ENCODE data around the gene PCID2.

PCID2 gene

DNA sequence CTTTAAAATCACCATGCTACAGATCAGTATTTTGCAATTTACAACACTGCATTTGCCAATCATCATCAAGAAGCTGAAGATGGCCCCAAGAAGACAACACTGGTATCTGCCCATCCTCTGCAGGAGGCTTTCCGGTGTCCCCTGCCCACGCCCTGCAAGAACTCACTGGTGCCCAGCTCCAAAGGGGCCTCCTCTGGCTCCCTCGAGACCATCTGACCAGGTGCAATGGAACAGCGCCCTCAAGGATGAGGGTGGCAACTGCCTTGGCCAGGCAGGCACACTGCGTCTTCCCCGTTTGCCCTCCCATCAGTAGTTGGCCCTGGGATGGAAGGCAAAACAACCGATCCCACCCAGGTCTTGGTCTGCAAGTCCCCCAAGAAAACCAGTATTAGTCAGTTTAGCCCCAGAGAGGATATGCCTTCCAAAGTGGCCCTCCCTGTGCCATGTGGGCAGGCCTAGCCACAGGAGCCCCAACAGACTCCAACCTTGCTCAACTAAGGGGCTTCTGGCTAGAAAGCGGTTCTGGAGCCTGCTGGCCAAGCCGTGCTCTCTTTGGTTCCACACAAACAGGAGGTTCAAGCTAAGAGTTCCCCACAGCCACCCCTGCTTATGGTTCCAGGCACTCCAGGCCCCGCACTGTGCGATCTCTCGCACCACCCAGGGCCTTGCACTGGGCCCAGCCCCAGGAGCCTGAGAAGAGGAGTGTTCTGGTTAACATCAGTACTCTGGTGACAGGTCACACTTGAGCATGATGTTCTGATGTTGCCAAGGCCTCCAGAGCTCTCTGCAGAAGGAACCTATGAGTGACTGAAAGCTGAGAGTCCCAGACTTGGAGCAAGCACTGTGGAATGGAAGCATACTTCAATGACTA lies 4.7 kb downstream of the PCID2 start:
- H3K27me3 ChIP-seq (ENCODE audit: insufficient read depth, low read length): no peaks in the 10 kb centered on the region
- H3K4me3 ChIP-seq (ENCODE audit: low read depth, low read length, poor library complexity, severe bottlenecking): no peak overlapping the region
- H3K9ac ChIP-seq (ENCODE audit: low read length): no peak overlapping the region
- no peaks in the 10 kb centered on the region for H3F3A ChIP-seq (ENCODE audit: insufficient read depth, low read length)
- no peak overlapping the region for H3K27ac ChIP-seq (ENCODE audit: low read depth, low read length, poor library complexity, severe bottlenecking)
- H4K20me1 ChIP-seq (ENCODE audit: insufficient read depth, low read length): peaks cover 10% of the 10 kb centered on the region; the same call in 1 of the 2 replicates
- peaks cover 17% of the 10 kb centered on the region for H3K4me1 ChIP-seq (ENCODE audit: insufficient read depth, low read length, severe bottlenecking)
- H3K9me3 ChIP-seq (ENCODE audit: low read length): no peaks in the 10 kb centered on the region
- no peak overlapping the region for H3K4me2 ChIP-seq (ENCODE audit: low read length)
- H3K9me2 ChIP-seq (ENCODE audit: low read depth, low read length): no peaks in the 10 kb centered on the region
- peaks cover 61% of the 10 kb centered on the region for H3K36me3 ChIP-seq (ENCODE audit: insufficient read depth, low read length)
- TF ChIP-seq, protein P1, sequence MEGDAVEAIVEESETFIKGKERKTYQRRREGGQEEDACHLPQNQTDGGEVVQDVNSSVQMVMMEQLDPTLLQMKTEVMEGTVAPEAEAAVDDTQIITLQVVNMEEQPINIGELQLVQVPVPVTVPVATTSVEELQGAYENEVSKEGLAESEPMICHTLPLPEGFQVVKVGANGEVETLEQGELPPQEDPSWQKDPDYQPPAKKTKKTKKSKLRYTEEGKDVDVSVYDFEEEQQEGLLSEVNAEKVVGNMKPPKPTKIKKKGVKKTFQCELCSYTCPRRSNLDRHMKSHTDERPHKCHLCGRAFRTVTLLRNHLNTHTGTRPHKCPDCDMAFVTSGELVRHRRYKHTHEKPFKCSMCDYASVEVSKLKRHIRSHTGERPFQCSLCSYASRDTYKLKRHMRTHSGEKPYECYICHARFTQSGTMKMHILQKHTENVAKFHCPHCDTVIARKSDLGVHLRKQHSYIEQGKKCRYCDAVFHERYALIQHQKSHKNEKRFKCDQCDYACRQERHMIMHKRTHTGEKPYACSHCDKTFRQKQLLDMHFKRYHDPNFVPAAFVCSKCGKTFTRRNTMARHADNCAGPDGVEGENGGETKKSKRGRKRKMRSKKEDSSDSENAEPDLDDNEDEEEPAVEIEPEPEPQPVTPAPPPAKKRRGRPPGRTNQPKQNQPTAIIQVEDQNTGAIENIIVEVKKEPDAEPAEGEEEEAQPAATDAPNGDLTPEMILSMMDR (IDR thresholded peaks at IDR 0.05; ENCODE audit: low read length): no peak; the same call in 1 of the 2 replicates
- no peak for TF ChIP-seq EZH2 (IDR thresholded peaks at IDR 0.05; ENCODE audit: borderline replicate concordance, low read length)
- peaks cover 80% of the 10 kb centered on the region for H3K79me2 ChIP-seq (ENCODE audit: insufficient read depth, low read length)
- no peak overlapping the region for H2AFZ ChIP-seq (ENCODE audit: low read length)

DNA sequence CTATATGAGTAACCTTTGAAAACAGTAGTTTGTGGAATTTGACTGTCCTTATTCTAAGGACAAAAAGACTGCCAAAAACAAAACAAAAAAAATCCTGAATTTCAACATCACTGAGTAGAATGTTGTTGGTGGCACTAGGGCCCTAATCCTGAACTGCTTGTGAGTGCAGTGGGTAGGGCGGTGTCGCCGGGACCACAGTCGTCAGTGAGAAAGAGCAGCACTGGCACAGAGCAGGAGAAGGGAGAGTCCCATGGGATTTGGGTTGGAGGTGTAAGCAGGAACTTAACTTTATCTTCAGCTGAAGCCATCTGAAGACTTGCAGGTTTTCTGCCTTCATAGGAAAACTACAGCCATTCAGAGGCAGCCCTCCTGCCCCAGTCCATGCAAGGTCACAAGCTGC lies 5.6 kb downstream of the PCID2 start:
- no peaks in the 10 kb centered on the region for H3K9me2 ChIP-seq (ENCODE audit: low read depth, low read length)
- TF ChIP-seq, protein P1 (IDR thresholded peaks at IDR 0.05; ENCODE audit: low read length): no peak
- TF ChIP-seq EZH2 (IDR thresholded peaks at IDR 0.05; ENCODE audit: borderline replicate concordance, low read length): no peak
- H3K27ac ChIP-seq (ENCODE audit: low read depth, low read length, poor library complexity, severe bottlenecking): no peak overlapping the region
- H3K4me2 ChIP-seq (ENCODE audit: low read length): no peak overlapping the region
- peaks cover 17% of the 10 kb centered on the region for H3K4me1 ChIP-seq (ENCODE audit: insufficient read depth, low read length, severe bottlenecking)
- H3K27me3 ChIP-seq (ENCODE audit: insufficient read depth, low read length): no peaks in the 10 kb centered on the region
- H4K20me1 ChIP-seq (ENCODE audit: insufficient read depth, low read length): peaks cover 10% of the 10 kb centered on the region; the same call in 1 of the 2 replicates
- H3F3A ChIP-seq (ENCODE audit: insufficient read depth, low read length): no peaks in the 10 kb centered on the region
- H3K4me3 ChIP-seq (ENCODE audit: low read depth, low read length, poor library complexity, severe bottlenecking): no peak overlapping the region
- H3K9ac ChIP-seq (ENCODE audit: low read length): no peak overlapping the region
- H2AFZ ChIP-seq (ENCODE audit: low read length): no peak overlapping the region
- peaks cover 69% of the 10 kb centered on the region for H3K36me3 ChIP-seq (ENCODE audit: insufficient read depth, low read length)
- peaks cover 78% of the 10 kb centered on the region for H3K79me2 ChIP-seq (ENCODE audit: insufficient read depth, low read length)
- H3K9me3 ChIP-seq (ENCODE audit: low read length): no peaks in the 10 kb centered on the region

DNA sequence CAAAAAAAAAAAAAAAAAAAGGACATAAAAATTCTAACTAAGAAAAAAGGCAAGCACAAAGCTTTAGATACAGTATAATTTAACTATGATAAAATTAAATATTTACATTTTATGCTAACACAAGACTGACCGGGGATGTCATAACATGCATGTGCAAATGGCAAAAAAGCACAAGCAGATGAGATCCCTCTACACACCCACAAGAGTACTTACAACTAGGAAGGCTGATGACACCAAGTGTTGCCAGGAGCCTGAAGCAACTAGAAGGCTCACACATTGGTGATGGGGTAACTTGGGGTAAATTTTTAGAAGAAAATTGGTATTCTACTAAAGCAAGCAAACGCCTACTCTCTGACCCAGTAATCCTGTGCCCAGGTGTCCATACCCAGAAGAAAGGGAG lies 6.7 kb downstream of the PCID2 start:
- H3F3A ChIP-seq (ENCODE audit: insufficient read depth, low read length): no peaks in the 10 kb centered on the region
- H3K9me3 ChIP-seq (ENCODE audit: low read length): no peaks in the 10 kb centered on the region
- H3K27me3 ChIP-seq (ENCODE audit: insufficient read depth, low read length): no peaks in the 10 kb centered on the region
- H3K27ac ChIP-seq (ENCODE audit: low read depth, low read length, poor library complexity, severe bottlenecking): no peak overlapping the region
- no peak overlapping the region for H3K4me3 ChIP-seq (ENCODE audit: low read depth, low read length, poor library complexity, severe bottlenecking)
- peaks cover 6% of the 10 kb centered on the region for H3K4me1 ChIP-seq (ENCODE audit: insufficient read depth, low read length, severe bottlenecking)
- peaks cover 78% of the 10 kb centered on the region for H3K36me3 ChIP-seq (ENCODE audit: insufficient read depth, low read length)
- H3K79me2 ChIP-seq (ENCODE audit: insufficient read depth, low read length): peaks cover 67% of the 10 kb centered on the region
- TF ChIP-seq, protein P1 (IDR thresholded peaks at IDR 0.05; ENCODE audit: low read length): no peak
- TF ChIP-seq EZH2 (IDR thresholded peaks at IDR 0.05; ENCODE audit: borderline replicate concordance, low read length): no peak
- no peak overlapping the region for H2AFZ ChIP-seq (ENCODE audit: low read length)
- H4K20me1 ChIP-seq (ENCODE audit: insufficient read depth, low read length): peaks cover 10% of the 10 kb centered on the region; the same call in 1 of the 2 replicates
- no peak overlapping the region for H3K9ac ChIP-seq (ENCODE audit: low read length)
- H3K4me2 ChIP-seq (ENCODE audit: low read length): no peak overlapping the region
- no peaks in the 10 kb centered on the region for H3K9me2 ChIP-seq (ENCODE audit: low read depth, low read length)

Data from OCI-LY1 (cell line).